ENCODE data around the gene SHMT2.

SHMT2 gene

DNA sequence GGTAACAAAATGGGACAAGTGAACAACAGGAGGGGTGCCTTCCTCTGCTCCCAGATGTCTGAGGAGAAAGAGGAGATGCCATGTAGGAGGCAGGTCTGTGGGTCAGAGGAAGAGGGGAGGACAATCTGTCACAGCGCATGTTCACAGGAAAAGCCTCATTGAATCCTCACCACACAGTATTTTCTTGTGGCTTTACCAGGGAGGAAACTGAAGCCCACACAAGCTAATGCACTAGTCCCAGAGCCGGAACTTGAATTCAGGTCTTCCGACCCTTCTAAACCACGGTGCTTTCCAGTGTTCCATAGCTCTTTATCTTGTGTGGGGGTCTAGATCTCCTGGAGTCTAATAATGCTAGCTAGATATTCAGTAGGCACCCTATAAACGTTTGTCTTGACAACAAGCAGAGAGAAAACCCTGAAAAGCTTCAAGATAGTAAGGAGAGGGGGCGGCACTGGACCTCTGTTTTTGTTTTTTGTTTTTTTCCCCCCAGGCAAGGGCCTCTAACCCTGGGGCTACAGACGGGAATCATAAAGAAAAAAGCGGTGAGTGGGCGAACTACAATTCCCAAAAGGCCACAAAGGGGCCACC, 371 bp upstream of the SHMT2 start:
- DNase-seq = no peak

DNA sequence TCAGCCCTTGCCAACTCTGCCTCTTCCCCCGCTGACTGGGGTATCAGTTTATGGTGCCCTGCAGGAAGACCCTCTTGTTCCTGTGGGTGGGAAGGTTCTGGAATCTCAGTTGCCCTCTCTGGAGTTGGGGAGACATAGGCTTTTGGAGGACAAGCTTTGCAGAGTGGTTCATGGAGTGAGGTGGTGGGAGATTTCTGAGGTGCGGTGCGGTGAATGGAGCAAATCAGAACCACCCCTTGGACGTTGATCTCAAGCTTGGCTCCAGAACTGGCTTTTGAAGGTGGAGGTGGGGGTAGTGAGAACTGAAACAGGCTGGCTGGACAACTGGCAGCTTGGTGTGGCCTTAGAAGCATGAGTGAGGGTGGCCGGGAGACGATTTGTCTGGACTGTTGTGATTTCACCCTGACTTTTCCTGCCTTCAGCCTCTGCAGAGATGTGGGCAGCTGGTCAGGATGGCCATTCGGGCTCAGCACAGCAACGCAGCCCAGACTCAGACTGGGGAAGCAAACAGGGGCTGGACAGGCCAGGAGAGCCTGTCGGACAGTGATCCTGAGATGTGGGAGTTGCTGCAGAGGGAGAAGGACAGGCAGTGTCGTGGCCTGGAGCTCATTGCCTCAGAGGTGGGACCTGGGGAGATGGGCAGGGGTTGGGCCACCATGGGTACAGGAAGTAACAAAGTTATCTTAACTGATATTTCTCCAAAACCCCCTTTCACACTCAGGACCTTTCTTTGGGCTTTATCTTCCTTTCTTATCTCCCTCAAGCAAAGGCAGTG, 1.1 kb downstream of the SHMT2 start:
- DNase-seq = no peak

DNA sequence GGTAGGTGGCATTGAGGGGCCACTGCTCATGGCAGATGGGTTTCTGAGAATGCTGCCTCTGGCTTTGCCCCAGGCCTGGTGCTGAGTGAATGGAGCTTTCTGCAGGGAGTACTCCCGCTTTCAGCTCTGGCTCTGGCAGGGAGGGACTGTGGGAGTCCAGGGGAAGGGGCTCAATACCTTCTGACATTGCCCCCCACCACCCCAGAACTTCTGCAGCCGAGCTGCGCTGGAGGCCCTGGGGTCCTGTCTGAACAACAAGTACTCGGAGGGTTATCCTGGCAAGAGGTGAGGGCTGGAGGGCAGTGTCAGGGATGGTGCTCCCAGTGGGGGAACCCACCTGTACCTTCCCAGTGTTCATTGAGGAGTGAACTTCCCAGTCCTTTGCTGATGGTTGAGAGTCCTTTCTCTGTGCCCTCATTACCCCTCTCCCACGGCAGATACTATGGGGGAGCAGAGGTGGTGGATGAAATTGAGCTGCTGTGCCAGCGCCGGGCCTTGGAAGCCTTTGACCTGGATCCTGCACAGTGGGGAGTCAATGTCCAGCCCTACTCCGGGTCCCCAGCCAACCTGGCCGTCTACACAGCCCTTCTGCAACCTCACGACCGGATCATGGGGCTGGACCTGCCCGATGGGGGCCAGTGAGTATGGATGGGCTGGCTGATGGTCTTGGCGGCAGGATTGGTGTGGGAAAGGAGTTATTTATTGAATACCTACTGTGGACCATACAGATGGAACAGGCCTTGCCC, 1.9 kb downstream of the SHMT2 start:
- DNase-seq = no peak

DNA sequence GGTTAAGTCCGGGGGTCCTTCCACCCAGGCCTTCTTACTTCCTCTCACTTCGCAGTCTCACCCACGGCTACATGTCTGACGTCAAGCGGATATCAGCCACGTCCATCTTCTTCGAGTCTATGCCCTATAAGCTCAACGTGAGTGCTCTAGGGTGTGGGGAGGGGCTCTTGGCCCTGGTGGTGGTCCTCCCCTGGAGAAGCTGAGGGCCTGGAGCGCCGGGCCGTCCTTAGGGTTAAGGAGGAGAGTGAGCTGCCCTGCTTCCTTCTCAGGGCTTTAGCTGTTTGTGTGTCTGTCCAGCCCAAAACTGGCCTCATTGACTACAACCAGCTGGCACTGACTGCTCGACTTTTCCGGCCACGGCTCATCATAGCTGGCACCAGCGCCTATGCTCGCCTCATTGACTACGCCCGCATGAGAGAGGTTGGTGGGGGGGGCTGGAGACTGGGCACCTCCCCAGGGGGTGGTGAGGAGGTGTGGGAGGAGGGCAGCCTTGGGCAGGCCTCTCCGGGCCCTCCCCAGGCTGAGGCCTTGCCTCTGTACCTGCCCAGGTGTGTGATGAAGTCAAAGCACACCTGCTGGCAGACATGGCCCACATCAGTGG, 2.7 kb downstream of the SHMT2 start:
- no peak for DNase-seq

DNA sequence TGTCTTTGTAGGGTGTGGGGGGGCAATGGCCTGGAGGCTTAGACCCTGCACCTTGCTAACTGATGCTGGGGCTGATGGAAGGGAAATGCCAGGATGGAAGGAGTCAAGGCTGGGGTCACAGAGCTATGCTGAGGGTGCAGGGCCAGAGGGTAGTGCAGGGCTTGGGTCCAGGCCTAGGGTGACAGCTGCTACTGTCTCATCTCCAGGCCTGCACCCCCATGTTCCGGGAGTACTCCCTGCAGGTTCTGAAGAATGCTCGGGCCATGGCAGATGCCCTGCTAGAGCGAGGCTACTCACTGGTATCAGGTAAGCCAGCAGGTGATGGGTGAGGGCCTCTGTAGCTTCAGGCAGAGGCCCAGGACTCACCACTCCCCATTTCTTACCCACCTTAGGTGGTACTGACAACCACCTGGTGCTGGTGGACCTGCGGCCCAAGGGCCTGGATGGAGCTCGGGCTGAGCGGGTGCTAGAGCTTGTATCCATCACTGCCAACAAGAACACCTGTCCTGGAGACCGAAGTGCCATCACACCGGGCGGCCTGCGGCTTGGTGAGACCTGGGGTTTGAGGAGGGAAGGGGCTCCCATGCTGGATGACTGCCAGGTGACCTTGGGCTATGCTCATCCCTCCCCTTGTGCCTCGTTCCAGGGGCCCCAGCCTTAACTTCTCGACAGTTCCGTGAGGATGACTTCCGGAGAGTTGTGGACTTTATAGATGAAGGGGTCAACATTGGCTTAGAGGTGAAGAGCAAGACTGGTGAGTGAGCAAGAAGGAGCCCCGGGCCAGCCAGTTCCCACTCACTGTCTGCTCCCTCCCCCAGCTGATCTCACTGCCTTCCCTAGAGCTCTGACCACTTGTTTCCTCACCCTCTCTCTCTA, 4.1 kb downstream of the SHMT2 start:
- no peak for DNase-seq

DNA sequence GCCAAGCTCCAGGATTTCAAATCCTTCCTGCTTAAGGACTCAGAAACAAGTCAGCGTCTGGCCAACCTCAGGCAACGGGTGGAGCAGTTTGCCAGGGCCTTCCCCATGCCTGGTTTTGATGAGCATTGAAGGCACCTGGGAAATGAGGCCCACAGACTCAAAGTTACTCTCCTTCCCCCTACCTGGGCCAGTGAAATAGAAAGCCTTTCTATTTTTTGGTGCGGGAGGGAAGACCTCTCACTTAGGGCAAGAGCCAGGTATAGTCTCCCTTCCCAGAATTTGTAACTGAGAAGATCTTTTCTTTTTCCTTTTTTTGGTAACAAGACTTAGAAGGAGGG, 4.7 kb downstream of the SHMT2 start:
- no peak for DNase-seq

DNA sequence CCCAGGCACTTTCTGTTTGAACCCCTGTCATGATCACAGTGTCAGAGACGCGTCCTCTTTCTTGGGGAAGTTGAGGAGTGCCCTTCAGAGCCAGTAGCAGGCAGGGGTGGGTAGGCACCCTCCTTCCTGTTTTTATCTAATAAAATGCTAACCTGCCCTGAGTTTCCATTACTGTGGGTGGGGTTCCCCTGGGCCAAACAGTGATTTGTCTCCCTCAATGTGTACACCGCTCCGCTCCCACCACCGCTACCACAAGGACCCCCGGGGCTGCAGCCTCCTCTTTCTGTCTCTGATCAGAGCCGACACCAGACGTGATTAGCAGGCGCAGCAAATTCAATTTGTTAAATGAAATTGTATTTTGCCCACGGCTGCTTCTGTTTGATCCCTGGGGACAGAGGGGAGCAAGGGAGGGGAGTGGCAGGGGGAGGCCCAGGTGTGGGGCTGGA, 5.1 kb downstream of the SHMT2 start:
- no peak for DNase-seq

DNA sequence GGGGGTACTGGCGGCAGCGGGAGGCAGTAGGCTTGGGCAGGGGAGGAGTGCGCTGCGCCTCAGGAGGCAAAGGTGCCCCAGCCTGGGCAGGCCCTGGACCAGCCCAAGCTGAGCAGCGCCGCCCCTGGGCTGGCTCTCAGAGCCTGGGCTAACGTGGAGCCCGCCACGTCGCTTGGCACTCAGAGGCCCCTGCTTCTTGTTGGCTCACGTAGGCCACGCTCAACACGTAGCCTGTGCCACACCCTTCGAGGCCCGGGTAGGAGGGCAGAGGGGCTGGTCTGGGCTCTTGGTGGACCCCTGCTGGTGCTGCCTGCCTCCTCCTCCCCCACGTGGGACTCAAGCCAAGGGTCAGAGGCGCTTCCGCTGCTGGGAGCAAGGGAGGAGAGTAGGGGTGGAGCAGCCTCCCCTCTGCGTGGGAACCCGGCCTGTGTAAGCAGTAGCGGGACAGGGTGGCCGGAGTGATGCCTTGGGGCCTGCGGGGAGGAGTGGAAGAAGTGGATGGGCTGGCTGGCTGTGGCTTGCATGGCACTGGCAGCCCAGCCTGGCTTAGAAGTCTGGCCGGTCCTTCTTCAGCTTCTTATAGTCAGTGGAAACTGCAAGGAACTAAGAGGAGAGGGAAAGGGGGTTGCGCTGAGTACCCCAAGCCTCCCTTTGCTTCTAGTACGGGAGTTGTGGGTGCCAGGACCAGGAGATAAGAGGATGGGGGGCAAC, 5.7 kb downstream of the SHMT2 start:
- DNase-seq = no peak

DNA sequence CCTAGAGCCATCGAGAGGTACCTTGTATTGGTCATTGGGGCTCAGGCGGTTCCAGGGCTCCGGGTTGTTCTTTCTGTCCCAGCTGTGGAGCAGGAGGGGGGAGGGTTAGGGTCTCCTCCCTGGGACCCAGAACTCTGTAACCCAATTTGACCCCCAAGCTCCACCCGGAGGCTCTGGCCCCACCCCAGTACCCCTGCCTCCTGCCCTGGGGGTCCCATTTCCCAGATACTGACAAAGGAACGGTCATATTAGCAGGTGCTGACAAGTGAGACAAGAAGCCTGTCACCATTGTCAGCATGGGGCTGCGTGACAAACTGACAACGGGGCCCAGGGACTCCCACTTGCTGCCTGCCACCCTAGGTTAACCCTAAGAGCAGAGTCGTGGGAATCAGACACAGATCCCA, 6.2 kb downstream of the SHMT2 start:
- DNase-seq = no peak

DNA sequence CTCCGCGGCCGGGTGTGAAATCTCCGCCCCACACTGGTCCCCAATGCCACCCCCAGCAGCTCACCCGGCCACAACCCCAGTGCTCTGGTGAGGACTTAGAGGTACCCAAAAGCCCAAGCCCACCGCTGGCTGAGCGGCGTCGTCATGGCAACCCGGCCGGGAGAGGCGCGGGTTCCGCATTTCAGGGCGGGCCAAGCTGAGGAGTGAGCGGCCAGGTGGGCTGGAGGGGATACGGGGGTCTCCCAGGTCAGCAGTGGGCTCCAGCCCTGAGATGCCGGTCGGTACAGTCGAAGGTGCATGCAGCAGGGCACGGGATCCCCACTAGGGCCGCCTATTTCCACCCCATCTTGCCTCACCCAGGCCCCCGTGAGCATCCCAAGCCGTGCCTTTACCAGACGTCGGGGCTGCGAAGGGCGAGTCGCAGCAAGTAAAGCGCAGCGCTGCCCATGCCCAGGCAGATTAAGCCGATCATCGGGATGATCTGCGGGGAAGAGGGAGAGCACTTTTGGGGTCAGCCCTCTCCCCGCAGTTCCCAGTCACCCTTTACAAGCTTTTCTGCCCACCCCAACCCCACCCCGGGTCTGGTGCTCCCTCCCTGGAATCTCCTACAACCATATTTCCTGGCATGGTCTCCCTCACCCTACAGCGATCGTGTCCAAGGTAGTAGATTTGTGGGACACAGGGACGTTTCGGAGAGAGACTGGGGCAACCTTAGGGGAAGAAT, 6.9 kb downstream of the SHMT2 start:
- no peak for DNase-seq

DNA sequence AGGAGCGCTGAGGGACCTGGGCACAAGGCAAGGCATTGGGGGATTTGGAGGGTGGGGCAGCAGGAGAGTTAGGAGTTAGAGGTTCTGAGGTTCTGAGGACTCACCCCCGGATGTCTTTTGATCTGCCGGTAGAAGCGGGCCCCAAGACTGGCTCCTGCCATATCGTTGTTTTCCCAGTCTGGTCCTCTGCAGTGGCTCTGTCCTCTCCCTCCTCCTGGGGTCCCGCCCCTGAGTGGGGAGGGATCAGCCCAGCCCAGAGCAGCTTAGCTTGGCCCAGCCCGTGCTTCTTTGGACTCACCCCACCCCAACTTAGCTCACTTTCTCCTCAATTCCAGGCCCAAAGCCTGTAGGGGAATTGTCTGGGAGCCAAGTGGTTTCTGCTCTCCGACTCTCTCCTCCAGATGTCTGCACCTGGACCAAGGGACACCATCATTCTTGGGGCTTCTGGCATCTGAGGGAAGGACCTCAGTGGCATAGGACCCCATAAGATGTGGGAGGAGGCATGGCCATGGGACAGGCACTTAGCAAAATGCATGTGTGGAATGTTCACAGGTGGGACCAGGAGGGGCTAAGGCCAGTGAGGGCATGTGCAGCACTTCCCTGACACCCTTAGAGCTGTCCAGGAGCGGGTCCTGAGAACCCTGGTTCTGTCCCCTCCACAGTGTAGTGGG, 7.5 kb downstream of the SHMT2 start:
- DNase-seq = no peak

DNA sequence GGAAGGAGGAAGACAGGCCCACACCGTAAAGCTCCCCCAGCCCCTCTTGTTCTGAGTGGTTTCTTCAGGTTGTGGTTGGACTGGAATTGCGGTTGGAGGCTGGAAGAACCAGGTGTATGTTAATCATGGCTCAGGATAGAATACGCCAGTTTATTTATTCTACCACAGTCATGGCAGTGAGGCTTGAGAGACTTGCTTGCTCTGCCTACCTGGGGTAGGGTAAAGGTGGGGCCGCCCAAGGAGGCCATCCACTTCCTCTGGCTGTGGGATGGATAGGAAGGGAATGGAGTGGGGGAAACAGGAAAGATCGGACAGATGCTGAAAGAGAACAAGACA, 8.1 kb downstream of the SHMT2 start:
- no peak for DNase-seq

DNA sequence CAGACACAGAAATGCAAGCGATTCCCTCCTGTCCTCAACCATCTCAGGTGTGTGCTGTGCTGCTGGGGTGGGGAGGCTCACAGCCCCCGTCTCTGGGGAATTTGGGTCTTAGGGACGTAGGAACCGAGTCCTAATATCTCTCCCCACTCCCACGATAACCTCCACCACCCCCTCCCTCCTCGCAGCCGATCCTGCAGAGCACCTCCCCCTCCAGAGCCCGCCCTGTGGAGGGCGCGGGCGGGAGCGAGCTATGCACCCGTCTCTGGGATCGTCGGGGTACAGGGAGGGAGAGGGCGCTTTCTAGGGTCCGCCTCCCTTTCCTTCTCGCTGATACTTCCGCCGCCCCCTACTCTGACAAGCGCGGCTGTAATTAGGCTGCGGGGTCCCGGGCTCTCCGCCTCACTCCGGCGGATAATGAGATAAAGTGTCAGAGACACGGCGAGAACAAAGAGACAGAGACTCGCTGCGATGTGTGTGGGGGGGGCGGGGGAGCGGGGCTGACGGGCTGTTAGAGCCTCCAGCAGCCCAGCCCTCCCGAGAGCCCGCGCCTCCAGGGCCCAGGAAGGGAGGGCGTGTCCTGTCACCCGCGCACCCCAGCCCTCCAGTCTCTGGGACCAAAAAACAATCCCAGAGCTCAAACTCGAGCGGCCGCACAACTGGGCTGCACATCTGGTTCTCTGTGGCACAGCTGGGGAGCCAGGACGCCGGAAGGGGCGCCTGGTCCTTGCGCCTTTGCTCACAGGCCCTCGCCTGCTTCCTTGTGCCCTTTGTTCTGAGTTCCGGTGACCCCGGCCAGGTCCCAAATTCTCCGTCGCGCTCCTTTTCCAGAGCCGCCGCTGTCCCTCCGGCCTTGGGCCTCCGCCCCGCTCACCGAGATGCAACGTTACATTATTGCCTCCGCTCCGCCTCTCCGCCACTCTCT, 8.7 kb downstream of the SHMT2 start:
- DNase-seq = no peak

DNA sequence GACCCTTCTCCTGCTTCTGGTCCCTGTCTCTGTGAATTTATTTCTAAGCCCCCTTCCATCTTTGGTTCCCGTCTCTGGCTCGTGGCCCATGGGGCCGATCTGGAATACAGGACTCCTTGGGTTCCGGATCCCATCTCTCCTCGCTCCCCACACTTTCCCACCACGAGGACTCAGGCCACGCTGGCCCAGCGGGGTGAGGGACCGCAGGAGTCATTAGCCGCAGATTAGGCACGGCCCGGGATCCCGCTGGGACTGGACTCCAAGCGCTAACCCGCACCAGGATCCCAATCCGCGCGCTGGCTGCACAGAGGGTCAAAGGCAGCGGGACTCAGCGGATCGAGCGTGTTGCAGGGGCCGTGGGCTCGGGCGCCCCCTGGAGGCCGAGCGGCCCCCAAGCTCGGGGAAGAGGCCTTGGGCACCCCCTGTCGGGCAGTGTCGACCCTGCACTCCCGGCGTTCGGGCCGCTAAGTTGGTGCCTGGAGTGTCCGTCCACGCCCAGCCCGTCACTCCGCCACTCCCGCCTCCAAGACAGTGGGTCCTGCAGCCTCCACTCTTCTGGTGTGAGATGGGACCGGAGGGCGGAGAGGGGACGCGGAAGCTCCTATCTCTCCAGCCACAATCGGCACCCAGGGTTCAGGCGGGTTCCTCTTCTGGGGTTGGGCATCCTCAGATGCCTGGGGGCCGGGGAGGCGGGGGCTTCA, 9.5 kb downstream of the SHMT2 start:
- DNase-seq = peak; percentile 87

DNA sequence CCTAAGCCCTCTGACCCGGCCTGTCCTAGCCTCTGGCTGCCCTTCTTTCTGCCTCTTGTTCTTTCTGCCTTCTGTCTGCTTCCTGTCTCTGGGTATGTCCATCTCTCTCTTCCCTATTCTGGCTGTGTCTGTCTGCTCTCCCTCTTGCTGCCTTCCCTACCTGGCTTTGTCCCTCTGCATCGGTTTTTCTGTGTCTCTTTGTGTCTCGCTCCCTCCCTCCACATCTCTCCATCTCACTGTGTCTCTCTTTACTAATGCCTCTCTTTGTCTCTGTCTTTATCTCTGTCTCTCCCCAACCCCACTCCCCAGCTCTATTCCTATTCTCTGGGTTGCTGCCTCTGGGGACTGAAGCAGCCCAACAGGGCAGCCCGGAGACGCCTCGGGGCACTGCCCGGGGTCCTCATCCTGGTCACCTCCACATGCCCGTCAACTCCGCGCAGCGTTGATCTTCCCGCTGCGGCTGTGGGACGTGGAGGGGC, 10.1 kb downstream of the SHMT2 start:
- DNase-seq = no peak

DNA sequence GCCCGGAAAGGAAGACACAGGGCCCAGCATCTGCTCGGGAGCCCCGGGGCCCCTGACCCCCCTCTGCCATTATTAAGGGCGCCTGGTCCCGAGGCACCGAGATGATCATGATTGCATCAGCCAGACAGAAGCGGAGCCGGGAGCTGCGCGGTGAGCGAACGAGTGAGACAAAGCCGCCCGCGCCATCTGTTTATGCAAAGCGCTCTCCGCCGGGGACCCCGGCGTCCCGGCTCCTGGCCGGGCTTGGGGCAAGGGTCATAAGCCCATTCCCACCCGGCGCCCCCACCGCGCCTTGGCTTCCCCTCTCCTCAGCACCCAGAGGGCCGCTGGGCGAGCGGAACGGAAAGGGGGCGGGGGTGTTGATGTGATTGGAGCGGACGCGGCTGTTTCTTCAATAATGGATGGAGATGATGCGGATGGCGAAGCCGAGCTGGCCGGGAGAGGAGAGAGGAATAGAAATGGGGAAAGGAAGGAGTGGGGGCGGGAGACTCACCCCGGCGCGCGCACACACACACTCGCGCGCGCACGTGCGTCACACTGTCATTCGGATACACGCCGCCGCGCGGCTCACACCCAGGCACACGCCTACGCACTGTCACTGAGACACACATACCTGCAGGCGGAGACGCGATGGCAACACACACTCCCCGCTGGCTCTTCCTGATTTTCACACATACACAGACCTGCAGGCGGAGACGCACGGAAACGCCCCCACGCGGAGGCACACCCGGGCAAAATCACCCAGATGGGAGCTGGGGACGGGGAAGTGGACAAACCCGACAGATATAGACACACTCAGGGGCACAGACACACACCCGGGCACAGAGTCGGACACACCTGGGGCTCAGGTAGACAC, 10.8 kb downstream of the SHMT2 start:
- peak; percentile 84 for DNase-seq

DNA sequence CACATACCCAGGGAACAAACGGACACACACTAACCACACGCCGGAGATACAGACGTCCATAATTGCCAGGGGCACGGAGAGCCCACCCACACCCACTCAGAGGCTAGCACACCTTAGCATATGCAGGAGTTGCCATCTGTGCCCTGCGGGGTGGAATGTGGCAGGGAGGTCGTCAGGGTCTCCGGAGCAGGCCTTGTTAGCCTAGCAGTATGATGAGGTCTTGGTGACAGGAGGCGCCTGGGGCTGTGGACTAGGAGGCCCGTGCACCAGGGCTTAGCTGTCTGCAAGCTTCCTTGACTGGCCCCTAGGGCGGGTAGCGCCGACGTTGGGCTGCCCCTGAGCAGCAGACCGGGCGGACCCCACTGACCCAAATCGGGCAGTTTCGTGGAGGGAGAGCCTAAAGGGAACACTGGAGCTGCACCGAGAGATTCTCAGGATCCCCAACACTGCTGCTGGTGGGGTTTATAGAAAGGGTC, 11.5 kb downstream of the SHMT2 start:
- peak; percentile 39 for DNase-seq

Measured in activated naive CD4-positive, alpha-beta T cell treated with anti-CD3 and anti-CD28 coated beads, Interleukin-2, amount 50 U/mL, for 16 hours (primary cell).